Ovary (tissue), 9 donors: ENCODE data around the gene SRSF6. TPM values are rescaled to one million over a fixed set of nuclear protein-coding genes. Genes with fewer than 3 reads are reported as not detected.
"Not testable (repeated sequence)": the region's sequence is repeated elsewhere in the genome, so short reads cannot be mapped to it uniquely, and the experiment has no call there.

Experiments used
- DNase-seq, 5 donors: peaks; one replicate each; pipeline ENCODE4 v3.0.0-alpha.2; 2019 to 2020
- H3K27ac ChIP-seq, 2 donors: fragments of 200-600 bp; one replicate each; pipeline versions ENCODE4 v1.5.1 to v1.8.0; 2019 to 2022
- H3K27me3 ChIP-seq: fragments of 200-600 bp; one replicate; pipeline ENCODE4 v1.8.0; 2022
- H3K36me3 ChIP-seq: fragments of 200-600 bp; sonication (generic); one replicate; pipeline ENCODE4 v1.5.1; 2019
- H3K4me1 ChIP-seq: one replicate; pipeline ENCODE4 v1.8.1; 2013; ENCODE audit warnings: mild to moderate bottlenecking, moderate library complexity; ENCODE audit not compliant: insufficient read depth
- H3K4me3 ChIP-seq: fragments of 200-600 bp; sonication (generic); one replicate; pipeline ENCODE4 v1.5.1; 2017
- H3K9me3 ChIP-seq, 2 donors: fragments of 200-600 bp in 1 of 2; sonication (generic) in 1 of 2; one replicate each; pipeline versions ENCODE4 v1.5.1 to v1.8.1; 2013 to 2019; ENCODE audit warnings: mild to moderate bottlenecking in 1 of 2, moderate library complexity in 1 of 2
- CTCF ChIP-seq, 3 donors: fragments of 450-650 bp in 2 of 3; fragments of 200-600 bp in 1 of 3; IDR thresholded peaks; one replicate each; pipeline versions ENCODE4 v1.5.1 to v1.8.0; 2016 to 2022; ENCODE audit warnings: antibody characterized with exemption in 3 of 3, mild to moderate bottlenecking in 1 of 3
- EP300 ChIP-seq: sonication (generic); formaldehyde crosslinking; IDR thresholded peaks from one replicate; pipeline ENCODE4 v1.6.1; 2017; ENCODE audit warnings: antibody characterized with exemption
- POLR2A ChIP-seq: fragments of 450-650 bp; IDR thresholded peaks from one replicate; pipeline ENCODE4 v1.6.1; 2017; ENCODE audit warnings: antibody characterized with exemption, mild to moderate bottlenecking, moderate library complexity
- WGBS, 3 donors: extraction: QIAGEN DNeasy Blood & Tissue Kit in 1 of 3; methylation state at CpG; one replicate each; pipeline versions ENCODE4 v1.1.5 to v1.1.7; 2013 to 2017; 5-methylcytosine and 5-hydroxymethylcytosine counted together
- intact Hi-C, 4 donors: fragments of 100-400 bp; cut with DNase I; formaldehyde crosslinking; loops; one replicate each; pipeline versions ENCODE4 v1.11.0 to v1.15.1; 2022 to 2023
- polyA plus RNA-seq, 2 donors: library from polyadenylated mRNA; stranded (reverse); fragments of 200-250 nt in 1 of 2; fragments of 350-450 nt in 1 of 2; fragmentation: Illumina TruSeq in 1 of 2; extraction: RNeasy Lipid Tissue Mini Kit (QIAGEN cat#74804) in 1 of 2; gene quantifications; one replicate each; pipeline ENCODE4 v1.2.3, GENCODE V29; 2013 to 2014
- total RNA-seq, 7 donors: library from RNA; depleted of rRNA in 2 of 7; stranded (reverse); fragments of >200 nt in 2 of 7; fragmentation: NEBNext Ultra II Directional in 3 of 7; extraction: Animal tissue kit (Norgen Biotek cat#: 25700) in 3 of 7; gene quantifications; one replicate each; pipeline versions ENCODE4 v1.1.0 to v1.2.4, GENCODE V29; 2016 to 2023
- donor health status: DM: no; HTN: no; CAD: no; lungs with moderate emphysema.
- donor health status: DM: no; HTN: no; CAD: no.
- donor health status: Bipolar disorder and iron deficiency.
- donor health status: DM: yes; HTN: yes; CAD: no.
- donor health status: DM: no; HTN: no; CAD: no.
- donor health status: DM: yes; HTN: yes; CAD: no.

SRSF6 gene
- total and polyA plus RNA-seq, 9 donors: 69.7 to 163 (median 122) TPM

GRCh38 chr20:43446361-43446879 lies 11.3 kb upstream of the SRSF6 start:
- Histone ChIP-seq H3K9me3 (no peaks in the 10 kb centered on the region), H3K4me1 (no peaks in the 10 kb centered on the region), H3K27me3 (no peaks in the 10 kb centered on the region), H3K36me3 (no peaks in the 10 kb centered on the region), H3K4me3 (no peak overlapping the region), H3K27ac (no peak overlapping the region)
- 72 to 78% (median 75%) methylated on average over 6 of the region's 6 CpGs for WGBS, 3 donors
- intact Hi-C loops: loop anchor here in 2 of 4 donors (10.0 kb wide), 1 partner anchor 638 kb away; no protein-coding TSS in a partner anchor
- TF ChIP-seq EP300 (no peak), CTCF (IDR thresholded peaks at IDR 0.05) (no peak), POLR2A (no peak)
- no peak for DNase-seq

- H3K4me3 ChIP-seq, H3K27ac ChIP-seq, H3K4me1 ChIP-seq, H3K9me3 ChIP-seq, DNase-seq, H3K36me3 ChIP-seq, H3K27me3 ChIP-seq: not testable (repeated sequence)
- intact Hi-C loops: loop anchor here in 2 of 4 donors (10.0 kb wide), 1 partner anchor 636 kb away; no protein-coding TSS in a partner anchor
- 9 to 19% (median 16%) methylated on average over 3 to 4 of the region's 4 CpGs for WGBS, 3 donors
Measured at GRCh38 chr20:43448431-43448747, 9.3 kb upstream of the SRSF6 start.

GRCh38 chr20:43448748-43449535 lies 8.8 kb upstream of the SRSF6 start:
- H3K27ac ChIP-seq: no peak overlapping the region
- intact Hi-C loops: loop anchor here in 2 of 4 donors (10.0 kb wide), 1 partner anchor 636 kb away; no protein-coding TSS in a partner anchor

GRCh38 chr20:43450841-43451799 lies 6.6 kb upstream of the SRSF6 start:
- no peaks in the 10 kb centered on the region for H3K9me3 ChIP-seq
- intact Hi-C loops: loop anchor here in 2 of 4 donors (10.0 kb wide), 2 partner anchors 134 to 744 kb away; no protein-coding TSS in a partner anchor
- H3K27ac ChIP-seq: no peak overlapping the region

More at GRCh38 chr20:43448748-43449535, 8.8 kb upstream of the SRSF6 start:
- DNase-seq: peak in 1 of 5 donors; percentile 25
- Histone ChIP-seq H3K9me3 (no peaks in the 10 kb centered on the region), H3K4me1 (no peaks in the 10 kb centered on the region), H3K36me3 (no peaks in the 10 kb centered on the region), H3K27me3 (no peaks in the 10 kb centered on the region), H3K4me3 (no peak overlapping the region)
- 24 to 29% (median 26%) methylated on average over 9 of the region's 9 CpGs for WGBS, 3 donors
- TF ChIP-seq CTCF (IDR thresholded peaks at IDR 0.05): peak in 2 of 3 donors; percentile 34 to 53
- TF ChIP-seq EP300: no peak
- TF ChIP-seq POLR2A: no peak

More at GRCh38 chr20:43450841-43451799, 6.6 kb upstream of the SRSF6 start:
- TF ChIP-seq POLR2A (no peak), EP300 (no peak), CTCF (IDR thresholded peaks at IDR 0.05) (no peak)
- 67 to 76% (median 67%) methylated on average over 14 of the region's 14 CpGs for WGBS, 3 donors
- no peaks in the 10 kb centered on the region for H3K4me1 ChIP-seq
- DNase-seq: no peak
- H3K4me3 ChIP-seq: no peak overlapping the region
- no peaks in the 10 kb centered on the region for H3K36me3 ChIP-seq
- no peaks in the 10 kb centered on the region for H3K27me3 ChIP-seq
